DOHH2 (cell line): ENCODE data around the gene CALML6.

Source experiments
- H3F3A ChIP-seq: fragments of 200-600 bp; sonication (generic), shearing (Covaris generic); 2 replicates; pipeline ENCODE4 v1.6.0; 2016; ENCODE audit warnings: antibody characterized with exemption, mild to moderate bottlenecking; ENCODE audit not compliant: control insufficient read depth, insufficient read depth
- H3K27ac ChIP-seq: fragments of 200-600 bp; sonication (generic); 2 replicates; pipeline ENCODE4 v1.5.1; 2014; ENCODE audit warnings: low read depth, mild to moderate bottlenecking, low read length, moderate library complexity
- H3K27me3 ChIP-seq: fragments of 200-600 bp; sonication (generic); 2 replicates; pipeline ENCODE4 v1.6.1; 2014; ENCODE audit warnings: mild to moderate bottlenecking, low read length, mixed read lengths; ENCODE audit not compliant: control insufficient read depth
- H3K36me3 ChIP-seq: fragments of 200-600 bp; sonication (generic); 2 replicates; pipeline ENCODE4 v1.6.1; 2014; ENCODE audit warnings: mild to moderate bottlenecking, low read length, moderate library complexity, mixed read lengths; ENCODE audit not compliant: control insufficient read depth
- H3K4me1 ChIP-seq: fragments of 200-600 bp; sonication (generic); 2 replicates; pipeline ENCODE4 v1.6.1; 2014; ENCODE audit warnings: mild to moderate bottlenecking, low read length, mixed read lengths; ENCODE audit not compliant: control insufficient read depth
- H3K4me2 ChIP-seq: fragments of 200-600 bp; sonication (generic); 2 replicates; pipeline ENCODE4 v1.6.0; 2014; ENCODE audit warnings: mild to moderate bottlenecking, low read length, moderate library complexity
- H3K4me3 ChIP-seq: fragments of 200-600 bp; sonication (generic); 2 replicates; pipeline ENCODE4 v1.5.1; 2014; ENCODE audit warnings: mild to moderate bottlenecking, low read length, mixed read lengths
- H3K79me2 ChIP-seq: fragments of 200-600 bp; sonication (generic); 2 replicates; pipeline ENCODE4 v1.6.1; 2014; ENCODE audit warnings: mild to moderate bottlenecking, low read length, mixed read lengths; ENCODE audit not compliant: control insufficient read depth
- H3K9me2 ChIP-seq: fragments of 200-600 bp; sonication (generic); replicated peaks from 2 replicates; pipeline ENCODE4 v1.6.1; 2014; ENCODE audit warnings: mild to moderate bottlenecking, low read length, mixed read lengths; ENCODE audit not compliant: control insufficient read depth
- H3K9me3 ChIP-seq: fragments of 200-600 bp; sonication (generic); 2 replicates; pipeline ENCODE4 v1.6.1; 2014; ENCODE audit warnings: antibody characterized with exemption, low read length, mixed read lengths; ENCODE audit not compliant: control insufficient read depth, insufficient read depth
- H4K20me1 ChIP-seq: fragments of 200-600 bp; sonication (generic); 2 replicates; pipeline ENCODE4 v1.6.0; 2014; ENCODE audit warnings: low read depth, mild to moderate bottlenecking, antibody characterized with exemption, low read length, moderate library complexity; ENCODE audit not compliant: control insufficient read depth, insufficient read depth
- CTCF ChIP-seq: fragments of 200-600 bp; sonication (generic); IDR thresholded peaks from one replicate; pipeline ENCODE4 v1.5.1; 2014; ENCODE audit warnings: antibody characterized with exemption, mild to moderate bottlenecking, low read depth, low read length; ENCODE audit not compliant: poor library complexity, severe bottlenecking
- EZH2phosphoT487 ChIP-seq: fragments of 200-600 bp; sonication (generic); IDR thresholded peaks from 2 replicates; pipeline ENCODE4 v1.6.1; 2017; ENCODE audit warnings: borderline replicate concordance, mild to moderate bottlenecking, antibody characterized with exemption, low read length, moderate library complexity, mixed read lengths

Gene CALML6

DNA sequence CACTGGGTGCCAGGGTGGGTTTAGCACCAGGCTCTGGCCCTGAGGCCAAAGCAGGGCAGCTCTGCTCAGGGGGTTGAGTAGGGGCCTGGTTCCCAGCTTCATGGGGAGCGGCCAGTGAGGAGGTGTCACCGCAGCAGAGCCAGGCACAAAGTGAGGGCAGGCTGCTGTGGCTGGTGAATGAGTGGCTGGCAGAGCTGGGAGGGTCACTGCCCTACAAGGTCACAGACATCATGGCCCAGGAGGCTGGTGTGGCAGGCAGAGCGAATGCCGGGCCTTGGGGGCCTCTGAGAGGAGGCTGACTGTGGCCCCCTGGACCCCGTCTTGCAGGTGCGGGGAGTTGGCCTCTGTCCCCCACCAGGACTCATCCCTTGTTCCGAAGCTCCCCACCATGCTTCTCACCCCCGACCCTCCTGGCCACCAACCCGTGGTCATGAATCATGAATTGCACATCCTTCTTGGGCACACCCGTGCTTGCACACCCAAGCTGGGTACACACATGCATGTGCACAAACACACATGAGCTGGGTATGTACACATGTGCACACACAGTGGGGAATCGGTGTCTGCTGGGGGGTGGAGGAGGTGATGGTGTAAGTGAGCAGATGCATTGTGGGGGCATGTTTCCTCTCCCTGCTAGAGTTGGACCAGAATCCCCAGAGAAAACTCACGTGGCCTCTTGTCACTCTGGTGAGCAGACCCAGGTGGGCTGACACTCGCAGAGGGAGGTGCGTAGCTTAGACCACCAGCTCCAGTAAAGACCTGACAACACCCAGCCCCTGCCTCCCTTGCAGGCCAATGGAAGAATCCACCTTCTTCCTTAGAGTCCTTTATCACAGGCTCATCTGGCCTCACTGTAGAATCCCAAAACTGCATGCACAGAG lies 19.4 kb upstream of the CALML6 start:
- Histone ChIP-seq H3K27ac (peak overlapping the region; percentile 33), H3F3A (peaks cover 7% of the 10 kb centered on the region; the same call in 1 of the 2 replicates), H3K36me3 (peaks cover 7% of the 10 kb centered on the region), H3K79me2 (peaks cover 24% of the 10 kb centered on the region), H3K27me3 (no peaks in the 10 kb centered on the region), H3K4me3 (peak overlapping the region; percentile 43), H4K20me1 (no peaks in the 10 kb centered on the region), H3K4me1 (peaks cover 63% of the 10 kb centered on the region), H3K9me3 (peaks cover 8% of the 10 kb centered on the region; the same call in 1 of the 2 replicates), H3K9me2 (no peaks in the 10 kb centered on the region), H3K4me2 (peak overlapping the region; percentile 48)
- TF ChIP-seq EZH2phosphoT487 (no peak), CTCF (no peak)

DNA sequence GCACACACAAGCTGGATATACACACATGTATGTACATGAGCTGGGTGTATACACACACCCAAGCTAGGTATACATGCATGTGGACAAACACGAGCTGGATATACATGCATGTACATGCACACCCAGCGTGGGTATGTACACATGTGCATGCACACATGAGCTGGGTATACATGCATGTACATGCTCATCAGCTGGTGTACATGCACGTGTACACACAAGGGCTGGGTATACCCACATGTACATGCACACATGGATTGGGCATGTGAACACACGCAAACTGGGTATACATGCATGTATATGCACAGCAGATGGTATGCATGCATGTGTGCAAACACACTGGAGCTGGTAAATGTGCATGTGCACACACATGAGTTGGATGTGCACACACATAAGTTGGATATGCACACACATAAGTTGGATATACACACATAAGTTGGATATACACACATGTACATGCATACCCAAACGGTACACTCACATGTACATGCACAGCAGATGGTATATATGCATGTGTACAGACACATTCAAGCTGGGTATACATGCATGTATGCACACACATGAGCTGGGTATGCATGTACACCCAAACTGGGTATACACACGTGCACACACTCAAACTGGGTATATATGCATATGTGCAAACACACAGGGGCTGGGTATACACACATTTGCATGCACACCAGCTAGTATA lies 16.7 kb upstream of the CALML6 start:
- no peaks in the 10 kb centered on the region for H3K9me2 ChIP-seq
- H3K4me1 ChIP-seq = peaks cover 61% of the 10 kb centered on the region
- no peak overlapping the region for H3K27ac ChIP-seq
- peaks cover 5% of the 10 kb centered on the region for H3K79me2 ChIP-seq
- no peaks in the 10 kb centered on the region for H3K36me3 ChIP-seq
- no peak overlapping the region for H3K4me2 ChIP-seq
- no peak for TF ChIP-seq EZH2phosphoT487
- TF ChIP-seq CTCF = no peak
- peaks cover 7% of the 10 kb centered on the region; the same call in 1 of the 2 replicates for H3F3A ChIP-seq
- no peaks in the 10 kb centered on the region for H4K20me1 ChIP-seq
- H3K9me3 ChIP-seq = peaks cover 8% of the 10 kb centered on the region; the same call in 1 of the 2 replicates
- no peak overlapping the region for H3K4me3 ChIP-seq
- no peaks in the 10 kb centered on the region for H3K27me3 ChIP-seq

- Histone ChIP-seq H3K4me3 (no peak overlapping the region), H3F3A (peaks cover 7% of the 10 kb centered on the region; the same call in 1 of the 2 replicates), H3K36me3 (no peaks in the 10 kb centered on the region), H3K4me1 (peaks cover 51% of the 10 kb centered on the region), H4K20me1 (no peaks in the 10 kb centered on the region), H3K79me2 (no peaks in the 10 kb centered on the region), H3K9me3 (peaks cover 8% of the 10 kb centered on the region; the same call in 1 of the 2 replicates), H3K27me3 (no peaks in the 10 kb centered on the region), H3K27ac (no peak overlapping the region), H3K4me2 (no peak overlapping the region), H3K9me2 (no peaks in the 10 kb centered on the region)
- no peak for TF ChIP-seq EZH2phosphoT487
- TF ChIP-seq CTCF = no peak
Observed at GRCh38 chr1:1899266-1899966, 15.6 kb upstream of the CALML6 start.
